ENCODE results near the gene IGFBP3. TPM values are rescaled to one million over a fixed set of nuclear protein-coding genes. Genes with fewer than 3 reads are reported as not detected.

The IGFBP3 gene
- total and polyA plus RNA-seq, 2 of the 13 experiments (the other 11 are each of a cell fraction or from before 2014, with no cell fraction given): 57.5 TPM; not detected in 1

DNA sequence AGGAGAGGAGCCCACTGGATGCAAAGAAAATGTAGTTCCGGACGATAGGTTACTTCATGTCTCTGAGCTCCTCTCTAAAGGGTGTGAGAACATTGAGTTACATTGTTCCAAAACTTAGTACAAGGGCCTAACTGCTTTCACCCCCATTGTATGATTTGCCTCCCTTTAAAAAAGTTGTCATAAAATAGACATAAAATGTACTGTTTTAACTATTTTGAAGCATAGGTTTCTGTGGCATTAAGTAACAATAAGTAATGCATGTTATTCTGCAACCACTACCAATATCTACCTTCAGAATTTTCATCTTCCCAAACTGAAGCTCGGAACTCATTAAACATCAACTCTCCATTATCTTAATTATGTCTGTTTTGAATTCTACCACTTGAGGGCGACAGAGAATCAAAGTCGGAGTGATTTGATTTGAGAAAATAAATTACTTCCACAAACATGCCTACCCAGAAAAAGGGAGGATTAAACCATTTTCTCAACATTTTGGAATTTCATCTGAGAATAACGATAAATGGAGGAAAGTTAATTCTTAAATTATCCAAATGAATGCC, 30.1 kb downstream of the IGFBP3 start (continued):
- TF ChIP-seq MIER3 (CRISPR knock-in tag; IDR thresholded peaks at IDR 0.05; ENCODE audit: borderline replicate concordance) (no peak), HNRNPH1 (optimal IDR thresholded peaks at IDR 0.05; ENCODE audit: low read depth, low read length) (no peak), HNRNPL (IDR thresholded peaks at IDR 0.05; ENCODE audit: low read depth, low read length) (0 out of 2 replicates have a peak, but pooled peaks have one; percentile 6), NFKBIZ (CRISPR knock-in tag; IDR thresholded peaks at IDR 0.05) (no peak), SCMH1 (CRISPR knock-in tag; IDR thresholded peaks at IDR 0.05; ENCODE audit: borderline replicate concordance) (no peak), POLR2AphosphoS5 (IDR thresholded peaks at IDR 0.05; ENCODE audit: low read depth, low read length) (peak; percentile 1; the same call in 1 of the 2 replicates), ZFP90 (CRISPR knock-in tag; IDR thresholded peaks at IDR 0.05; ENCODE audit: borderline replicate concordance) (no peak), NPAS2 (CRISPR knock-in tag; IDR thresholded peaks at IDR 0.05; ENCODE audit: borderline replicate concordance) (no peak), KLF6 (CRISPR knock-in tag; IDR thresholded peaks at IDR 0.05) (peak; percentile 13; the same call in 1 of the 2 replicates), CBX1 (IDR thresholded peaks at IDR 0.05; ENCODE audit: low read depth) (no peak), ONECUT2 (CRISPR knock-in tag; IDR thresholded peaks at IDR 0.05) (no peak), ISX (CRISPR knock-in tag; conservative IDR thresholded peaks at IDR 0.05) (no peak), STAT5B (CRISPR knock-in tag; IDR thresholded peaks at IDR 0.05) (no peak), PPARG (CRISPR knock-in tag; conservative IDR thresholded peaks at IDR 0.05) (no peak), ZNF746 (CRISPR knock-in tag; IDR thresholded peaks at IDR 0.05) (no peak), NFE2 (CRISPR knock-in tag; IDR thresholded peaks at IDR 0.05) (no peak), ZNF430 (CRISPR knock-in tag; IDR thresholded peaks at IDR 0.05) (no peak; the same call in 1 of the 2 replicates), RORA (CRISPR knock-in tag; IDR thresholded peaks at IDR 0.05) (0 out of 2 replicates have a peak, but pooled peaks have one; percentile 33), HMG20B (CRISPR knock-in tag; conservative IDR thresholded peaks at IDR 0.05) (no peak), HMGA1 (CRISPR knock-in tag; conservative IDR thresholded peaks at IDR 0.05) (no peak), ZFAT (CRISPR knock-in tag; conservative IDR thresholded peaks at IDR 0.05) (no peak), ZNF12 (CRISPR knock-in tag; IDR thresholded peaks at IDR 0.05) (no peak), NR3C1 (CRISPR knock-in tag; IDR thresholded peaks at IDR 0.05) (no peak), NFKB2 (CRISPR knock-in tag; IDR thresholded peaks at IDR 0.05; ENCODE audit: borderline replicate concordance) (no peak)
- TF ChIP-seq, protein P1, sequence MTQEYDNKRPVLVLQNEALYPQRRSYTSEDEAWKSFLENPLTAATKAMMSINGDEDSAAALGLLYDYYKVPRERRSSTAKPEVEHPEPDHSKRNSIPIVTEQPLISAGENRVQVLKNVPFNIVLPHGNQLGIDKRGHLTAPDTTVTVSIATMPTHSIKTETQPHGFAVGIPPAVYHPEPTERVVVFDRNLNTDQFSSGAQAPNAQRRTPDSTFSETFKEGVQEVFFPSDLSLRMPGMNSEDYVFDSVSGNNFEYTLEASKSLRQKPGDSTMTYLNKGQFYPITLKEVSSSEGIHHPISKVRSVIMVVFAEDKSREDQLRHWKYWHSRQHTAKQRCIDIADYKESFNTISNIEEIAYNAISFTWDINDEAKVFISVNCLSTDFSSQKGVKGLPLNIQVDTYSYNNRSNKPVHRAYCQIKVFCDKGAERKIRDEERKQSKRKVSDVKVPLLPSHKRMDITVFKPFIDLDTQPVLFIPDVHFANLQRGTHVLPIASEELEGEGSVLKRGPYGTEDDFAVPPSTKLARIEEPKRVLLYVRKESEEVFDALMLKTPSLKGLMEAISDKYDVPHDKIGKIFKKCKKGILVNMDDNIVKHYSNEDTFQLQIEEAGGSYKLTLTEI (CRISPR knock-in tag; conservative IDR thresholded peaks at IDR 0.05): no peak
- TF ChIP-seq, protein P2, sequence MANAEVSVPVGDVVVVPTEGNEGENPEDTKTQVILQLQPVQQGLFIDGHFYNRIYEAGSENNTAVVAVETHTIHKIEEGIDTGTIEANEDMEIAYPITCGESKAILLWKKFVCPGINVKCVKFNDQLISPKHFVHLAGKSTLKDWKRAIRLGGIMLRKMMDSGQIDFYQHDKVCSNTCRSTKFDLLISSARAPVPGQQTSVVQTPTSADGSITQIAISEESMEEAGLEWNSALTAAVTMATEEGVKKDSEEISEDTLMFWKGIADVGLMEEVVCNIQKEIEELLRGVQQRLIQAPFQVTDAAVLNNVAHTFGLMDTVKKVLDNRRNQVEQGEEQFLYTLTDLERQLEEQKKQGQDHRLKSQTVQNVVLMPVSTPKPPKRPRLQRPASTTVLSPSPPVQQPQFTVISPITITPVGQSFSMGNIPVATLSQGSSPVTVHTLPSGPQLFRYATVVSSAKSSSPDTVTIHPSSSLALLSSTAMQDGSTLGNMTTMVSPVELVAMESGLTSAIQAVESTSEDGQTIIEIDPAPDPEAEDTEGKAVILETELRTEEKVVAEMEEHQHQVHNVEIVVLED (CRISPR knock-in tag; IDR thresholded peaks at IDR 0.05; ENCODE audit: borderline replicate concordance): no peak
- TF ChIP-seq, protein P3, sequence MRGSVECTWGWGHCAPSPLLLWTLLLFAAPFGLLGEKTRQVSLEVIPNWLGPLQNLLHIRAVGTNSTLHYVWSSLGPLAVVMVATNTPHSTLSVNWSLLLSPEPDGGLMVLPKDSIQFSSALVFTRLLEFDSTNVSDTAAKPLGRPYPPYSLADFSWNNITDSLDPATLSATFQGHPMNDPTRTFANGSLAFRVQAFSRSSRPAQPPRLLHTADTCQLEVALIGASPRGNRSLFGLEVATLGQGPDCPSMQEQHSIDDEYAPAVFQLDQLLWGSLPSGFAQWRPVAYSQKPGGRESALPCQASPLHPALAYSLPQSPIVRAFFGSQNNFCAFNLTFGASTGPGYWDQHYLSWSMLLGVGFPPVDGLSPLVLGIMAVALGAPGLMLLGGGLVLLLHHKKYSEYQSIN (CRISPR knock-in tag; IDR thresholded peaks at IDR 0.05; ENCODE audit: borderline replicate concordance): peak; percentile 64; the same call in 1 of the 2 replicates
- TF ChIP-seq, protein P4, sequence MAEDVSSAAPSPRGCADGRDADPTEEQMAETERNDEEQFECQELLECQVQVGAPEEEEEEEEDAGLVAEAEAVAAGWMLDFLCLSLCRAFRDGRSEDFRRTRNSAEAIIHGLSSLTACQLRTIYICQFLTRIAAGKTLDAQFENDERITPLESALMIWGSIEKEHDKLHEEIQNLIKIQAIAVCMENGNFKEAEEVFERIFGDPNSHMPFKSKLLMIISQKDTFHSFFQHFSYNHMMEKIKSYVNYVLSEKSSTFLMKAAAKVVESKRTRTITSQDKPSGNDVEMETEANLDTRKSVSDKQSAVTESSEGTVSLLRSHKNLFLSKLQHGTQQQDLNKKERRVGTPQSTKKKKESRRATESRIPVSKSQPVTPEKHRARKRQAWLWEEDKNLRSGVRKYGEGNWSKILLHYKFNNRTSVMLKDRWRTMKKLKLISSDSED (CRISPR knock-in tag; IDR thresholded peaks at IDR 0.05): no peak

Data from HepG2 (cell line).